Activated CD4-positive, alpha-beta T cell treated with anti-CD3 and anti-CD28 coated beads, Interleukin-2, amount 50 U/mL, for 24 hours (primary cell): ENCODE results near the gene COL27A1.

Source experiments
- DNase-seq, 2 donors: peaks; one replicate each; pipeline ENCODE4 v3.0.0-alpha.2; 2020; ENCODE audit warnings: low read depth in 1 of 2, low spot score in 1 of 2

COL27A1 gene

GRCh38 chr9:114143234-114143633, 12.1 kb upstream of the COL27A1 start:
- no peak for DNase-seq

DNA sequence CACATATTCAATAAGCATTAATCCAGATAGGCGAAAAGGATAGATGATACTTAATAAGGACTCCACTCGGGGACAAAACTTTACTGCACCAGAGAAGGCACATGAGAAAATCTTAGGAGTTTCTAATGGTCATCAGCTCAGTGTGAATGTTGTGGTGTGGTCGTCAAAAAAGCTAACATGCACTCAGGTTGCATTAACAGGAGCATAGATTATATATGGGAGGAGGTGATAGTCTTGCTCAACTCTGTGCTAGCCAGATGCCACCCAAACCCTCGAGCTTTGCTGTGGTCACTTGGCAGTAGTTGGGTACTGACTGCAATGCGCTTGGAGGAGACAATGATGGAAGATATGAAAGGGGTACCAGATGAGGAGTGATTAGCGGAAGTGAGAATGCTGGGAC, 8.6 kb upstream of the COL27A1 start:
- DNase-seq: no peak

GRCh38 chr9:114149181-114149580, 6.2 kb upstream of the COL27A1 start:
- no peak for DNase-seq

- no peak for DNase-seq
Measured at GRCh38 chr9:114149765-114150340, 5.5 kb upstream of the COL27A1 start.

GRCh38 chr9:114150608-114151007, 4.7 kb upstream of the COL27A1 start:
- no peak for DNase-seq

DNA sequence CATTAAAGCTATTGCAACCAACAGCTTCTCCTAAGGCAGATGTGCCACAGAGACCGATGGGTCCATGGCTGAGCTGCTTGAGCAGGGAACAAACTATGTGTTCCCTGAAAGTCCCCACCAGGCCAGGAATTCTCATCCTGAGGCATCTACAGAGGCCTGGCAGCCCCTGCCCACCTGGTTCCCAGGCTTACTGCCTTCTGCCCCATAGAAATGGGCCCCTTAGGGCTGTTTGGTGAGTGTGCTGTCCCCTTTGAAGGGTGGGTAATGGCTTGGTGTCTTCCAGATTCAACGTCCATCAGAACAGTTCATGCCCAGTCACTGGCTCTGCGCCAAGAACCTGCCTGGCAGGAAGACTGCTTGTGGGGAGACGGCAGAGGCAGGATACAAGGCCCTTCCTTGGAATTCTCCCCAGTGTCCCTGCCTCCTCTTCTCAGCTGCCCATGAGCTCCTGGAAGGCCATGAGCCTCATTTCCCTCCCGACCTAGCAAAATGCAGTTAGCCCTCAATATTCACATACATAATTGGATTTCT, 3.8 kb upstream of the COL27A1 start:
- no peak for DNase-seq

DNA sequence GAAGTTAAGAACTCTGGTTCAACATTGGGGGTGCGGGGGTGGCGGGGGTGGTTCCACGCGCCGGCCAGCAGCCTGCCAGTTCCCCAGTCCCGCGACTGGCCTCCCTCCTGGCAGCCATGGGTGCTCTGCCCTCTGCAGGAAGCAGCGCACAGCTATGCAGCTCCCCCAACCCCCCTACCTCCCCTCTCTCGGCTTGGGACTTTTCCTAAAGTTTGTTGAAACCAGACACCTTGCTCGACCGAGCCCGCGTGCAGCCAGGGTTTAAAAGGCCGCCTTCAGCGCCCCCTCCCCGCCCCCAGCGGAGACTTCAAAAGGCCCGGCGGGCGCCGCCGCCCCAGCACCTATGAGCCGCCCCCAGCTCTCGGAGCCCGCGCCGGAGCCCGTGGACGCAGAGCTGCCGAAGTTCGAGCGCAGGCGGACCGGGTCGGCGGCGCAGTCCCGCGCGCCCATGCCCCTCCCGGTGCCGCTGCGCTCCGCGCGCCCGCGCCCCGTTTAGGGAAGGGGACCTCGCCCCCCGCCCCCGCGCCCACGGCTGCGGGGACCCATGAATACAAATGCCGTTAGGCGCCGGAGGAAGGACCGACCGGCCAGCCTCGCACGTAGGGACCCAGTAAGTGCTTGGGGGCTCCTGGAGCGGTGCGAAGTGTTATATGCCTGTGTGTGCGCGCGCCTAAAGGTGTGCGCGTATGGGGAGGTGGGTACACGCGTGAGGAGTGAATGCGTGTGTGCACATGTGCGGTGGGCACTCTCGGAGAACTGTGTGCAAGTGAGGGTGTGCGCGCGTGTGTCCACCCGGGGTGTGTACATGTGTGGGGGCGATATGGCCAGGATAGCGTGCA, 1.4 kb upstream of the COL27A1 start:
- no peak for DNase-seq

DNA sequence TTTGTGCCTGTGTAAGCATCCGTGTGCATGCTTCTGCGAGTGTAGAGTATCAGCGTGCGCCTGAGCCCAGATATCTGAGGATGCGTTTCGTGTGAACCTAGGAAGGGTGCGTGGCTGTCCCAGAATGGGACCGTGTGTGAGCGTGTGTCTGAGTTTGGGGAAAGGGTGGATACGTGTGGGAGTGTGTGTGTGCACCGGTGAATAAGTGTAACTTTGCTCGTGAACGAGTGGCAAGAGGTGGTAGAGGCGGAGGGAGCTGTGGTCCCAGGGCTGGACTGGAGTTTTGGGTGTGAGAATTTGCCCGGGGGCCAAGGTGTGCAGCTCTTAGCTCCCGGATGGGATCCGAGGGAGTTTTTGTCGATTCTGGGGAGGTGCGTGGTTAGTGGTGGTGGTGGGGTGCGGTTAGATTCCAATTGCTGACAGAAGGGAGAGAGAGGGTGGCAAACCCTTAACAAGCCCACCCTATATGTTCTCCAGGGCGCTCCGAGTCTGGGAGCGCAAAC, 686 bp upstream of the COL27A1 start:
- no peak for DNase-seq

DNA sequence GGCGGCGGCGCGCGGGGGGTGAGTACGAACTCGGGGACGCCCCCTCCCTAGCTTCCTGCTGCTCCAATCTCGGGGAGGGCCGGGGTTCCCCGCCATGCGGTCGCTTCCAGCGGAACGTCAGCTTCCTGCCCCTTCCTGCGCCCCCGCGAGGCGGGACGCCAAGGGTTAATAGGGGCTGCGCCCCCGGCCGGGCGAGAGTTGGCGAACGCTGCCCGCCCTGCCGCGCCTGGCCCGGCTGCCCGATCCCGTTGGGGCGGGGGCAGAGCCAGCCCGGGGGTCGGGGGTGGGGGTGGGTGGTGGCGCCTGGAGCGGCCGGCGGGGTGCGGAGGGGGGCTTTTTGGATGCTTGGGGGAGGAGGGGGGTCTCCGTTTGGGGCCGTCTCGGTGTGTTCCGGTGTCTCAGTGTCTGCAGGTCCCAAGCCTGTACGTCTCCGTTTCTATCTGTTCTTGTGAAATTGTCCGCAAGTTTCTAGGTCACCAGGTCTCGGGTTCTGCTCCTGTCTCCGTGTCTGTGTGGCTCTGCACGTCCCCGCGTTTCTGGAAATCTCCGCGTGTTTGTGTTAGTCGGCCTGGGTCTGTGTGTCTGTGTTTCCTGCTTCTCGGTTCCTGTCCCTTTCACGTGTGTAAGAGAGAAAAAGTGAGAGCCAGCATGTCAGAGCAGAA, 789 bp downstream of the COL27A1 start:
- DNase-seq: peak in 1 of 2 donors; percentile 8

- no peak for DNase-seq
Measured at GRCh38 chr9:114156657-114157421, 1.5 kb downstream of the COL27A1 start.

DNA sequence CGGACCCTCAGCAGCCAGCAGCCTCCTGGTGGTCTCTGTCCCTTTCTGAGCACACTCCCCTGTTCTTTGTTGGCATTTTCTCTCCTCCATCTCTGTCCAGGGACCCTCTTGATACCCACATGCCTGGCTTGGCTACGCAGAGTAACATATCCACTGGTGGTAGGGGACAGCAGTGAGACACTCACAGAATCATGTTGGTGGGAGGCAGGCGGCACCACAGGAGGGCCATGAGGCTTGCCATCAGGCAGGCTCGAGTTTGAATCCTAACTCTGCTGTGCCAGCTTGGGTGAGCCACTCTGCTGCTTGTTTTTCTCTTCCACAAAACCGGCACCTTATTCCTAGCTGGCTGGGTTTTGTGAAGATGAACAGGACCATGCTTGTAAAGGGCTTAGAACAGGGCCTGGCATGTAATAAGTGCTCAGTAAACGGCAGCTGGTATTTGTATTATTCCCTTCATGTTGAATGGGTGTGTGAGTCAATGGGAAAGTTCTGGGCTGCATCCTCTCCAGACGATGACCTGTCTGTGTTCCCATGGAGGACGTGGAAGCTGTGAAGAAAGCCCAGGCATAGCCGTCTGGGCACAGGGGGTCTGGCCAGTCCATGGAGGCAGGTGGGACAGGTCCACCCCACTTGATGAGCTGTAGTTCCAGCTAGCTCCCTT, 2.3 kb downstream of the COL27A1 start:
- no peak for DNase-seq

DNA sequence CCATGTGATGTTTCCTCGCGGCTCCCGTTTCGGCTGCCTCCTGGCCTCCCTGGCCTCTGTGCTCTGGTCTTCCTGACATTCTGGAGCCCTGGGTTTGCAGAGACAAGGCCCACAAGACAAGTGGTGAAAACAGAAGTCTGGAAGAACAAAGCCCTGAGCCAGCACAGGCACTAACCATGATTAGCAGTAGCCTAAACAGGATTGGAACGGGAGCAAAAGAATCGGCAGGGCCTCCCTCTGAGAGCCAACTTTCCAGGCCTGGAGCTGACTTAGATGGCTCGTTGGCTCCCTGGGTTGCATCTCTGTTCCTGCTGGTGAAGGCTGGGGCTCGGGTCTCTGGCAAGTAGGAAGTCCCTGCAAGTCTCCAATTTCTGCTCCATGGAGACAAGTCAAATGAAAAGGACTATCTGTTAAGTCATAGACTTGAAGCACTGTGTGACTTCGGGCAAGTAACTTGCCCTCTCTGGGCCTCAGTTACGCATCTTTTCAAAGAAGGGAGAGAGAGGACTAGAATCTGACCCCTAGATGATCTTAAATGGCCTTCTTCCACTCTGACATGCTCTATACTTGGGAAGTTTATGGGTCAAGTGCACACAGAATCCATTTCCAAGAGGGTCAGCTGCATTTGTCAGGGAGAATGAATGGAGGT, 3.3 kb downstream of the COL27A1 start:
- no peak for DNase-seq

GRCh38 chr9:114159691-114160090, 4.4 kb downstream of the COL27A1 start:
- no peak for DNase-seq

- no peak for DNase-seq
Measured at GRCh38 chr9:114161513-114161912, 6.2 kb downstream of the COL27A1 start.

DNA sequence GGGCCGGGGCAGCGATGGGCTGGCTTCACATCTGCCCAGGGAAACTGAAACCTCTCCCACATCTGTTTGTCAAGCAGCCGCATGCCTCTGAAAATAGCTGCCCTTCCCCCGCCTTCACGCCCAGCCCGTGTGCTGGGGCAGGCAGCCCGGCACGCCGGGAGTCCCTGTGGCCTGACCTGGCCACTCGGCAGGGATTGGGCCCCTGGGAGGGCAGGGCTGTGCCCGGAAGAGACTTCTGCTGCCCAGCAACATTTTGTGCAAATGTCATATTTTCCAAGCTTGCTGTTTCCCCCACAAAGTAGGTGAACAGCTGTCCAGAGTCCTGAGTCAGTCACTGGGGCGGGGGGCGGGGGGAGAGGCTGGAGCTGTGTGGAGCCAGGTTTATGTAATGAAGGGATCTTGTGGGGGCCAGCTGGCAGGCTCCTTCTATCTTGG, 8.2 kb downstream of the COL27A1 start:
- DNase-seq: no peak

- DNase-seq: no peak
Measured at GRCh38 chr9:114164191-114164794, 9.0 kb downstream of the COL27A1 start.

DNA sequence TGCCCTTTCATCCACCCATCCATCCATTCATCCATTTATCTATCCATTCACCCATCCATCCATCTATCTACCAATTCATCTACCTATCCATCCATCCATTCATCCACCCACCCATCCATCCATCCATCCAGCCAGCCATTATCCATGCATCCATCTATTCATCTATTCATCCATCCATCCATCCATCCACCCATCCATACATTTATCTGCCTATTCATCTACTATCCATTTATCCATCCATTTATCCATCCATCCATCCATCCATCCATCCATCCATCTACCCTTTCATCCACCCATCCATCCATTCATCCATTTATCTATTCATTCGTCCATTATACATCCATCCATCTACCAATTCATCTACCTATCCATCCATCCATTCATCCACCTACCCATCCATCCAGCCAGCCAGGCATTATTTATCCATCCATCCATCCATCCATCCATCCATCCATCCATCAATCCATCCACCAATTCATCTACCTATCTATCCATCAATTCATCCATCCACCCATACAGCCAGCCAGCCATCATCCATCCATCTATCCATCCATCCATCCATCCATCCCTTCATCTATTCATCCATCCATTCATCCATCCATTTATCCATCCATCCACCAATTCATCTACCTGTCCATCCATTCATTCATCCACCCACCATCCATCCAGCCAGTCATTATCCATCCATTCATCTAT, 10.2 kb downstream of the COL27A1 start:
- no peak for DNase-seq

DNA sequence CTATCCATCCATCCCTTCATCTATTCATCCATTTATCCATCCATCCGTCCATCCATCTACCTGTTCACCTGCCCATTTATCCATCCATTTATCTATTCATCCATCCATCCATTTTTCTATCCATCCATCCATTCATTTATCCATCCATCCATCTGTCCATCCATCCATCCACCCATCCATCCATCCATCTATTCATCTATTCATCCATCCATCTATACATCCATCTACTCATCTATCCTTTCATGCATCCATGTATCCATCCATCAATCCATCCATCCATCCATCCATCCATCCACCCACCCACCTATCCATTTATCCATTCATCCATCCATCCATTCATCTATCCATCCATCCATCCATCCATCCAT, 10.8 kb downstream of the COL27A1 start:
- no peak for DNase-seq
